Measurements from ENCODE around the gene TEX52. TPM values are rescaled to one million over a fixed set of nuclear protein-coding genes. Genes with fewer than 3 reads are reported as not detected.

The TEX52 gene
- total RNA-seq, 2 donors from 2014 or later = not detected

GRCh38 chr12:2895511-2895910, 38.7 kb upstream of the TEX52 start:
- no peaks in the 10 kb centered on the region for H3K27me3 ChIP-seq
- no peaks in the 10 kb centered on the region for H3K9me3 ChIP-seq
- WGBS, 2 donors = 51 to 65% methylated on average over 2 of the region's 2 CpGs
- H3K4me3 ChIP-seq = no peak overlapping the region
- DNase-seq = no peak
- peaks cover 6% of the 10 kb centered on the region for H3K4me1 ChIP-seq
- H3K36me3 ChIP-seq (replicated peaks in 1 of 2; ENCODE audit: insufficient read depth in 1 of 2, low read depth in 2 of 2) = no peaks in the 10 kb centered on the region
- H3K27ac ChIP-seq = no peak overlapping the region
- ATAC-seq = no peak
- no peak for TF ChIP-seq CTCF (IDR thresholded peaks at IDR 0.05)
- TF ChIP-seq POLR2A (IDR thresholded peaks at IDR 0.05) = no peak
- intact Hi-C loops (cut with DNase I) = no loop called here

GRCh38 chr12:2895051-2895451, 38.2 kb upstream of the TEX52 start:
- 40 to 71% methylated on average over 2 of the region's 2 CpGs for WGBS, 2 donors
- TF ChIP-seq CTCF (IDR thresholded peaks at IDR 0.05) (no peak), POLR2A (IDR thresholded peaks at IDR 0.05) (no peak)
- H3K27ac ChIP-seq = no peak overlapping the region
- no peak overlapping the region for H3K4me3 ChIP-seq
- H3K9me3 ChIP-seq = no peaks in the 10 kb centered on the region
- intact Hi-C loops (cut with DNase I) = no loop called here
- H3K36me3 ChIP-seq (replicated peaks in 1 of 2; ENCODE audit: insufficient read depth in 1 of 2, low read depth in 2 of 2) = no peaks in the 10 kb centered on the region
- H3K4me1 ChIP-seq = peaks cover 10% of the 10 kb centered on the region
- H3K27me3 ChIP-seq = no peaks in the 10 kb centered on the region
- ATAC-seq = no peak
- no peak for DNase-seq

DNA sequence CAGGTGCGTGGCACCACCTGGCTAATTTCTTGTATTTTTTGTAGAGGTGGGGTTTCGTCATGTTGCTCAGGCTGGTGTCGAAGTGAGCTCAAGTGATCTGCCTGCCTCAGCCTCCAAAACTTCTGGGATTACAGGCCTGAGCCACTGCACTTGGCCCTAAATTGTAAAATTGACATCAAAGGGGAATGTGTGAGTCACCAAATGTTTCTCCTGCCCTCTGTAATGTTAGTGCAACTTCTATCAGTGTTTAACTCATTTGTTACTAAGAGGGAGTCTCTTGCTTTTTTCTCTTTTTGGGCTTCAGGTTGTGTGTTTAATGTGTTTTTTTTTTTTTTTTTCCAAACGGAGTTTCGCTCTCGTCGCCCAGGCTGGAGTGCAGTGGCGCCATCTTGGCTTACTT, 36.2 kb upstream of the TEX52 start:
- H3K27me3 ChIP-seq = no peaks in the 10 kb centered on the region
- 88 to 94% methylated on average over 7 to 8 of the region's 8 CpGs for WGBS, 2 donors
- intact Hi-C loops (cut with DNase I) = no loop called here
- no peak overlapping the region for H3K4me3 ChIP-seq
- H3K27ac ChIP-seq = no peak overlapping the region
- peaks cover 11% of the 10 kb centered on the region for H3K4me1 ChIP-seq
- no peaks in the 10 kb centered on the region for H3K36me3 ChIP-seq (replicated peaks in 1 of 2; ENCODE audit: insufficient read depth in 1 of 2, low read depth in 2 of 2)
- DNase-seq (peak in 1 of 4 donors; percentile 14), ATAC-seq (no peak)
- H3K9me3 ChIP-seq = no peaks in the 10 kb centered on the region
- TF ChIP-seq POLR2A (IDR thresholded peaks at IDR 0.05) = no peak
- TF ChIP-seq CTCF (IDR thresholded peaks at IDR 0.05) = no peak

- TF ChIP-seq CTCF (IDR thresholded peaks at IDR 0.05) (no peak), POLR2A (IDR thresholded peaks at IDR 0.05) (no peak)
- H3K27me3 ChIP-seq = no peaks in the 10 kb centered on the region
- H3K27ac ChIP-seq = no peak overlapping the region
- H3K36me3 ChIP-seq (replicated peaks in 1 of 2; ENCODE audit: insufficient read depth in 1 of 2, low read depth in 2 of 2) = no peaks in the 10 kb centered on the region
- peaks cover 11% of the 10 kb centered on the region for H3K4me1 ChIP-seq
- no peaks in the 10 kb centered on the region for H3K9me3 ChIP-seq
- intact Hi-C loops (cut with DNase I) = no loop called here
- no peak overlapping the region for H3K4me3 ChIP-seq
- DNase-seq (no peak), ATAC-seq (no peak)
- 77 to 80% methylated on average over 12 of the region's 12 CpGs for WGBS, 2 donors
Measured at GRCh38 chr12:2892246-2892645, 35.4 kb upstream of the TEX52 start.

DNA sequence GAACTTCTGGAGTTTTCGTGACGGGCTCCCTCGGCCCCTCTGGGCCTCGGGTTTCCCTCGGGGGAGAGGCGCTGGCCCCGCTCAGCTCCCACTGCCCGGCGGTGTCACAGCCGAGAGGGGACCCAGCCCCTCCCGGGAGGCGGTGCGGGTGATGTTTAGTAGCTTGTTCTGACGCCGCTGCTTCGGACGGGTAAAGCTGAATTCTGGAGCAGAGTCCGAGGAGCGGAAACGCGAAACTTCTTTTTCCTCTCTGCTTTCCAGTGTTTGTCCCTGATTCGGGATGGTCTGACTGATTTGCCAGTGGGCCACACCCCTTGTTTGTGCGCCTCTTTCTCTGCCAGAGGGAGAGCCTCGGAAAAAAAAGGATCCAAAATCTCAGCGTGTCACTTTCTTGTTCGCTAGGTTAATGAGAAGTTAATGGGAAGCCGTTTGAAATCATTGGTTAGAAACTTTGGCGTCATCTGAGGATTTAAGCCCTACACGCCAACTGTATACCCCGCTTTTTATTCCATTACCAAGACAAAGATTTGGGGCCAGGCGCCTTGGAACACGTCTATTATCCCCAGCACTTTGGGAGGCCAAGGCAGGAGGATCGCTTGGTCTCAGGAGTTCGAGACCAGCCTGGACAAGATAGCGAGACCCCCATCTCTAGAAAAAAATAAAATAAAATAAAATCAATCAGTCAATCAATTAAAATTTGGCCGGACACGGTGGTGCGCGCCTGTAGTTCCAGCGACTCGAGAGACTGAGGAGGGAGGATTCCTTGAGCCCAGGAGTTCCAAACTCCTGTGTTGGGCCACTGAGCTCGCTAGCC, 34.6 kb upstream of the TEX52 start:
- TF ChIP-seq POLR2A (IDR thresholded peaks at IDR 0.05) = no peak
- no peak for TF ChIP-seq CTCF (IDR thresholded peaks at IDR 0.05)
- peak overlapping the region; percentile 53 to 59 for H3K4me3 ChIP-seq
- H3K9me3 ChIP-seq = no peaks in the 10 kb centered on the region
- intact Hi-C loops (cut with DNase I) = no loop called here
- DNase-seq (peak; percentile 45 to 66 (median 54)), ATAC-seq (peak; percentile 38)
- peak overlapping the region; percentile 82 to 89 (median 88) for H3K27ac ChIP-seq
- H3K27me3 ChIP-seq = no peaks in the 10 kb centered on the region
- H3K36me3 ChIP-seq (replicated peaks in 1 of 2; ENCODE audit: insufficient read depth in 1 of 2, low read depth in 2 of 2) = no peaks in the 10 kb centered on the region
- 18 to 29% methylated on average over 29 to 42 of the region's 42 CpGs for WGBS, 2 donors
- peaks cover 11% of the 10 kb centered on the region for H3K4me1 ChIP-seq
